GM12878 (cell line): Measurements from ENCODE around the gene FOXO3. TPM values are rescaled to one million over a fixed set of nuclear protein-coding genes. Genes with fewer than 3 reads are reported as not detected.

Source experiments
- ATAC-seq: fragments of 200-7000 bp; cut with Tn5 transposase; 3 replicates; pipeline ENCODE4 v1.9.1; 2020; ENCODE audit warnings: mild to moderate bottlenecking, moderate library complexity
- BruUV-seq: library from RNA; stranded (reverse); fragments of 400-500 nt; replicated peaks from 2 replicates; lab custom pipeline; 2021; lab: Mats Ljungman, UMichigan
- CTCF ChIA-PET: fragments of 300-600 bp; sonication (Branson Sonifier 250); formaldehyde crosslinking; extraction: SDS; loops from one replicate; lab custom pipeline; 2021; ENCODE audit warnings: inconsistent platforms; lab: Yijun Ruan, JAX
- POLR2A ChIA-PET: fragments of 350-600 bp; formaldehyde crosslinking; extraction: SDS; loops from one replicate; lab custom pipeline; 2021; ENCODE audit warnings: inconsistent platforms; lab: Charles Lee
- RAD21 ChIA-PET: fragments of 300-600 bp; sonication (Branson Sonifier 250); formaldehyde crosslinking; loops from one replicate; lab custom pipeline; 2023; ENCODE audit warnings: antibody characterized with exemption; ENCODE audit not compliant: unreplicated experiment; lab: Charles Lee
- SMC1A ChIA-PET: fragments of 300-600 bp; sonication (Branson Sonifier 250); formaldehyde crosslinking; loops from one replicate; lab custom pipeline; 2023; ENCODE audit not compliant: unreplicated experiment, uncharacterized antibody; lab: Charles Lee
- DNase-seq: peaks from one replicate; pipeline ENCODE4 v3.0.0-alpha.2; 2011; ENCODE audit warnings: low read depth, low spot score
- FAIRE-seq: peaks from 3 replicates; lab custom pipeline; 2011; peaks lifted over from hg19 to GRCh38; lab: Jason Lieb, UNC
- H2AFZ ChIP-seq: 2 replicates; pipeline ENCODE4 v1.6.0; 2011; ENCODE audit warnings: low read depth, low read length, control low read depth; ENCODE audit not compliant: control insufficient read depth
- H3K27ac ChIP-seq: 2 replicates; pipeline ENCODE4 v1.5.1; 2011; ENCODE audit warnings: control low read depth; ENCODE audit not compliant: control insufficient read depth, insufficient read depth
- H3K27me3 ChIP-seq, 2 experiments: replicated peaks in 1 of 2; 2 replicates each; pipeline versions ENCODE4 v1.6.0 to v1.6.1; 2011; ENCODE audit warnings: low read length in 1 of 2; ENCODE audit not compliant: control insufficient read depth in 2 of 2, insufficient read depth in 2 of 2
- H3K36me3 ChIP-seq, 2 experiments: 2 replicates each; pipeline ENCODE4 v1.5.1; 2011; ENCODE audit warnings: low read length in 1 of 2; ENCODE audit not compliant: control insufficient read depth in 2 of 2, insufficient read depth in 2 of 2
- H3K4me1 ChIP-seq: 2 replicates; pipeline ENCODE4 v1.6.1; 2011; ENCODE audit warnings: mild to moderate bottlenecking, low read length, moderate library complexity, mixed read lengths; ENCODE audit not compliant: control insufficient read depth, insufficient read depth
- H3K4me2 ChIP-seq: 2 replicates; pipeline ENCODE4 v1.6.0; 2011; ENCODE audit warnings: control low read depth; ENCODE audit not compliant: control insufficient read depth, insufficient read depth
- H3K4me3 ChIP-seq: fragments of 200-600 bp; sonication (generic); 2 replicates; pipeline ENCODE4 v1.5.1; 2016
- H3K79me2 ChIP-seq: 2 replicates; pipeline ENCODE4 v1.6.0; 2011; ENCODE audit warnings: low read length; ENCODE audit not compliant: control insufficient read depth, insufficient read depth
- H3K9ac ChIP-seq: 2 replicates; pipeline ENCODE4 v1.8.0; 2011; ENCODE audit warnings: low read length, control low read depth, mixed read lengths; ENCODE audit not compliant: control insufficient read depth, insufficient read depth
- H3K9me3 ChIP-seq: replicated peaks from 3 replicates; pipeline ENCODE4 v1.5.1; 2011; ENCODE audit warnings: mild to moderate bottlenecking, low read length; ENCODE audit not compliant: control insufficient read depth, insufficient read depth
- H4K20me1 ChIP-seq: 2 replicates; pipeline ENCODE4 v1.6.0; 2011; ENCODE audit not compliant: control insufficient read depth, insufficient read depth
- CHD1 ChIP-seq: IDR thresholded peaks from 2 replicates; pipeline ENCODE4 v1.6.1; 2012; ENCODE audit warnings: low read depth, low read length, improper control_type of control experiment
- KLF5 ChIP-seq: fragments of 450-650 bp; IDR thresholded peaks from 2 replicates; pipeline ENCODE4 v1.6.1; 2014; ENCODE audit warnings: mild to moderate bottlenecking; ENCODE audit not compliant: partially characterized antibody
- POU2F2 ChIP-seq: IDR thresholded peaks from 3 replicates; pipeline ENCODE4 v1.6.1; 2011; ENCODE audit warnings: low read depth, mild to moderate bottlenecking, low read length, borderline replicate concordance
- RELA ChIP-seq: fragments of 450-650 bp; IDR thresholded peaks from 2 replicates; pipeline ENCODE4 v1.8.0; 2014; ENCODE audit warnings: borderline replicate concordance; ENCODE audit not compliant: partially characterized antibody
- RUNX3 ChIP-seq: IDR thresholded peaks from 2 replicates; pipeline ENCODE4 v1.6.1; 2012; ENCODE audit warnings: low read length, inconsistent platforms
- SMARCA5 ChIP-seq: fragments of 450-650 bp; IDR thresholded peaks from 2 replicates; pipeline ENCODE4 v1.6.1; 2017; ENCODE audit warnings: mild to moderate bottlenecking
- SRF ChIP-seq, 2 experiments: IDR thresholded peaks; 2 replicates each; pipeline ENCODE4 v1.6.1; 2011; ENCODE audit warnings: low read depth in 2 of 2, low read length in 2 of 2, mild to moderate bottlenecking in 1 of 2, moderate library complexity in 1 of 2
- SUZ12 ChIP-seq: fragments of 200-600 bp; sonication (generic); IDR thresholded peaks from one replicate; pipeline ENCODE4 v1.6.1; 2018; ENCODE audit warnings: antibody characterized with exemption, mild to moderate bottlenecking; ENCODE audit not compliant: unreplicated experiment
- TCF7 ChIP-seq: IDR thresholded peaks from 2 replicates; pipeline ENCODE4 v1.6.1; 2014; ENCODE audit warnings: antibody characterized with exemption, borderline replicate concordance
- whole genome bisulfite sequencing: methylation state at CpG from one replicate; pipeline ENCODE4 v1.1.6; 2016; ENCODE audit warnings: low lambda C conversion rate; ENCODE audit not compliant: insufficient replicate concordance, insufficient coverage; ENCODE audit errors: missing lambda C conversion rate; 5-methylcytosine and 5-hydroxymethylcytosine counted together
- in situ Hi-C: fragments of 300-500 bp; cut with MboI; formaldehyde crosslinking; loops from 9 replicates; pipeline ENCODE4 v1.14.3; 2018; ENCODE audit warnings: mixed read lengths
- intact Hi-C: fragments of 100-400 bp; cut with micrococcal nuclease; formaldehyde crosslinking; loops from one replicate; pipeline ENCODE4 v1.14.2; 2022; ENCODE audit not compliant: unreplicated experiment
- polyA plus RNA-seq, 11 experiments: library from polyadenylated mRNA; depleted of rRNA in 4 of 11; unstranded in 6 of 11; stranded (reverse) in 5 of 11; fragments of >200 nt; fragmentation: Nextera tagmentation in 4 of 11; fragmentation: Illumina TruSeq in 1 of 11; extraction: Ambion mirVana in 4 of 11; extraction: Trizol in 1 of 11; gene quantifications; 1 replicate in 1 of 11; 2 replicates in 10 of 11; pipeline versions ENCODE4 v1.2.1 to v1.2.3, GENCODE V29; 2011 to 2016; ENCODE audit warnings: inconsistent platforms in 2 of 11, missing spikeins in 2 of 11, low read depth in 1 of 11
- total RNA-seq, 4 experiments: library from RNA; depleted of rRNA in 3 of 4; stranded (reverse); fragments of >200 nt in 3 of 4; fragmentation: Illumina TruSeq in 1 of 4; extraction: Trizol in 1 of 4; gene quantifications; 2 replicates each; pipeline versions ENCODE4 v1.2.1 to v1.2.3, GENCODE V29; 2013 to 2021
- TF ChIP-seq, protein P1 (sequence below): fragments of 450-650 bp; IDR thresholded peaks from 2 replicates; pipeline ENCODE4 v1.6.1; 2017; ENCODE audit warnings: mild to moderate bottlenecking, moderate library complexity

Gene FOXO3
- total and polyA plus RNA-seq, 10 of the 15 experiments (the other 5 are each of a cell fraction or from before 2014, with no cell fraction given) = 0.82 to 4.5 (median 1.7) TPM

DNA sequence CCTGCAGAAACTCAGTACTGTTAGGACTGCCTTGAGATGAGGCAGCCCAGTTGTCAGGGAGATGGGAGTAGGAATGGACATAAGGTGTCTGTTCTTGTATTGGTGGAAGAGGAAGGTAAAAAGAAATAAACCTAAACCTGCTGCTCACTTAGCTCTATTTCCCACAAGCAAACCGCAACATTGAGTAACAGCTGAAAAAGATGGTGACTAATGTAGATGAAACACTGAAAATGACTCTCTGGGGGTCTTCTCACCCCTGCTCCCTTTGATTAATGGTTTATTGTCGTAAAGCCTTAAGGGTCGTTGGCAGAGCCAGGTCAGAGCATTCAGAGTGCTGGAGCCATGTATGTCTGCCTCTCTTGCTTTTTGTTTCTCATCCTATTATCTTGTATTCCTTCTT lies 87.5 kb downstream of the FOXO3 start:
- in situ Hi-C loops = no loop called here
- no peak for DNase-seq
- WGBS = 92% methylated on average over 3 of the region's 3 CpGs
- H3K36me3 ChIP-seq = no peaks in the 10 kb centered on the region
- ATAC-seq = no peak
- ChIA-PET SMC1A (no interaction called here), RAD21 (no interaction called here), CTCF (interaction anchor here (1.1 to 1.5 kb wide), 2 partner anchors 8 to 60 kb away, joined by 3 to 4 read pairs; no protein-coding TSS in a partner anchor), POLR2A (no interaction called here)
- H3K9ac ChIP-seq = no peak overlapping the region
- H3K27ac ChIP-seq = no peak overlapping the region
- no peaks in the 10 kb centered on the region; the same call in 1 of the 2 replicates for H4K20me1 ChIP-seq
- H3K4me2 ChIP-seq = no peak overlapping the region
- no peak for TF ChIP-seq RELA
- TF ChIP-seq RUNX3 = 0 out of 2 replicates have a peak, but pooled peaks have one; percentile 13
- no TSS peak for BruUV-seq
- no peaks in the 10 kb centered on the region for H3K4me1 ChIP-seq
- no peaks in the 10 kb centered on the region for H3K9me3 ChIP-seq
- H3K4me3 ChIP-seq = no peak overlapping the region
- H3K27me3 ChIP-seq = no peaks in the 10 kb centered on the region
- H3K79me2 ChIP-seq = no peaks in the 10 kb centered on the region; the same call in 1 of the 2 replicates
- intact Hi-C loops = no loop called here
- H2AFZ ChIP-seq = no peak overlapping the region
- FAIRE-seq = no peak

DNA sequence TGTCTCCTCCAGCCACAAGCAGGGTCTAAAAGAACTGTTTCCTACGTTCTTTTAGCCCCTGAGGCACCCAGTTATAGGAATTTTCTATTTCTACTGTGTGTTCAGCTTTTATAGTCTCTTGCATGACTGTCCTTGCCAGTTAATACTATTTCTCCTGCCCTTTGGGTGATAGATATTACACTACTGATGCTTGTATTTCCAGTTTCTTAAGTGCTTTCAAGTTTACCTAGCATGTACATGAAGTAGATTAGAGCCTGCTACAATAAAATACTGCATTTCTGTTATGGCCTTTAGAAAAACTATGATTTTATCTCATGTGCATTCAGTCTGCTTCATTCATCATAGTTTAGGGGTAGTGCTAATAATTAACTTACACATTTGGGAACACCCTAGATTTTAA lies 89.6 kb downstream of the FOXO3 start:
- in situ Hi-C loops = no loop called here
- FAIRE-seq = no peak
- ChIA-PET SMC1A (interaction anchor here (1.5 to 2.2 kb wide), 3 partner anchors 10 to 53 kb away, joined by 3 to 4 read pairs (median 4); no protein-coding TSS in a partner anchor), CTCF (interaction anchor here (0.7 to 1.1 kb wide), 2 partner anchors 28 to 60 kb away, joined by 3 read pairs; no protein-coding TSS in a partner anchor), RAD21 (no interaction called here), POLR2A (no interaction called here)
- H3K9me3 ChIP-seq = no peaks in the 10 kb centered on the region
- no peaks in the 10 kb centered on the region for H3K4me1 ChIP-seq
- no peak; the same call in 2 of the 3 replicates for ATAC-seq
- TF ChIP-seq SUZ12 = no peak
- TF ChIP-seq, protein P1, sequence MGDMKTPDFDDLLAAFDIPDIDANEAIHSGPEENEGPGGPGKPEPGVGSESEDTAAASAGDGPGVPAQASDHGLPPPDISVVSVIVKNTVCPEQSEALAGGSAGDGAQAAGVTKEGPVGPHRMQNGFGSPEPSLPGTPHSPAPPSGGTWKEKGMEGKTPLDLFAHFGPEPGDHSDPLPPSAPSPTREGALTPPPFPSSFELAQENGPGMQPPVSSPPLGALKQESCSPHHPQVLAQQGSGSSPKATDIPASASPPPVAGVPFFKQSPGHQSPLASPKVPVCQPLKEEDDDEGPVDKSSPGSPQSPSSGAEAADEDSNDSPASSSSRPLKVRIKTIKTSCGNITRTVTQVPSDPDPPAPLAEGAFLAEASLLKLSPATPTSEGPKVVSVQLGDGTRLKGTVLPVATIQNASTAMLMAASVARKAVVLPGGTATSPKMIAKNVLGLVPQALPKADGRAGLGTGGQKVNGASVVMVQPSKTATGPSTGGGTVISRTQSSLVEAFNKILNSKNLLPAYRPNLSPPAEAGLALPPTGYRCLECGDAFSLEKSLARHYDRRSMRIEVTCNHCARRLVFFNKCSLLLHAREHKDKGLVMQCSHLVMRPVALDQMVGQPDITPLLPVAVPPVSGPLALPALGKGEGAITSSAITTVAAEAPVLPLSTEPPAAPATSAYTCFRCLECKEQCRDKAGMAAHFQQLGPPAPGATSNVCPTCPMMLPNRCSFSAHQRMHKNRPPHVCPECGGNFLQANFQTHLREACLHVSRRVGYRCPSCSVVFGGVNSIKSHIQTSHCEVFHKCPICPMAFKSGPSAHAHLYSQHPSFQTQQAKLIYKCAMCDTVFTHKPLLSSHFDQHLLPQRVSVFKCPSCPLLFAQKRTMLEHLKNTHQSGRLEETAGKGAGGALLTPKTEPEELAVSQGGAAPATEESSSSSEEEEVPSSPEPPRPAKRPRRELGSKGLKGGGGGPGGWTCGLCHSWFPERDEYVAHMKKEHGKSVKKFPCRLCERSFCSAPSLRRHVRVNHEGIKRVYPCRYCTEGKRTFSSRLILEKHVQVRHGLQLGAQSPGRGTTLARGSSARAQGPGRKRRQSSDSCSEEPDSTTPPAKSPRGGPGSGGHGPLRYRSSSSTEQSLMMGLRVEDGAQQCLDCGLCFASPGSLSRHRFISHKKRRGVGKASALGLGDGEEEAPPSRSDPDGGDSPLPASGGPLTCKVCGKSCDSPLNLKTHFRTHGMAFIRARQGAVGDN = no peak
- TF ChIP-seq CHD1 = no peak
- no peak for TF ChIP-seq SMARCA5
- TF ChIP-seq KLF5 = no peak
- TF ChIP-seq POU2F2 = no peak
- TF ChIP-seq SRF (IDR thresholded peaks at IDR 0.05; ENCODE audit: low read depth in 2 of 2, low read length in 2 of 2) = no peak
- no peak for TF ChIP-seq TCF7
- no TSS peak for BruUV-seq
- no peak overlapping the region for H2AFZ ChIP-seq
- H3K9ac ChIP-seq = no peak overlapping the region
- no peaks in the 10 kb centered on the region; a peak in 1 of 4 replicates for H3K36me3 ChIP-seq
- no peaks in the 10 kb centered on the region for H3K27me3 ChIP-seq
- H3K79me2 ChIP-seq = no peaks in the 10 kb centered on the region; the same call in 1 of the 2 replicates
- H3K4me3 ChIP-seq = no peak overlapping the region
- H3K27ac ChIP-seq = no peak overlapping the region
- intact Hi-C loops = no loop called here
- H4K20me1 ChIP-seq = no peaks in the 10 kb centered on the region; the same call in none of the 2 replicates
- peak overlapping the region; percentile 9; the same call in 1 of the 2 replicates for H3K4me2 ChIP-seq
- no peak for DNase-seq
- 92% methylated on average over 1 of the region's 1 CpG for WGBS
